Coronary artery (tissue), 2 donors: ENCODE measurements around the gene PQBP1.

Experiments
- DNase-seq: peaks from one replicate; pipeline ENCODE4 v3.0.0-alpha.2; 2017; ENCODE audit warnings: low spot score
- H3K27ac ChIP-seq, 2 donors: fragments of 200-600 bp; sonication (generic); one replicate each; pipeline ENCODE4 v1.5.1; 2016 to 2019
- H3K4me3 ChIP-seq: fragments of 200-600 bp; sonication (generic); 2 replicates; pipeline ENCODE4 v1.5.1; 2016; ENCODE audit warnings: mild to moderate bottlenecking, moderate library complexity
- TF ChIP-seq, protein P1 (sequence below): fragments of 200-600 bp; sonication (generic); IDR thresholded peaks from one replicate; pipeline ENCODE4 v1.5.1; 2019; ENCODE audit warnings: antibody characterized with exemption

PQBP1 gene

DNA sequence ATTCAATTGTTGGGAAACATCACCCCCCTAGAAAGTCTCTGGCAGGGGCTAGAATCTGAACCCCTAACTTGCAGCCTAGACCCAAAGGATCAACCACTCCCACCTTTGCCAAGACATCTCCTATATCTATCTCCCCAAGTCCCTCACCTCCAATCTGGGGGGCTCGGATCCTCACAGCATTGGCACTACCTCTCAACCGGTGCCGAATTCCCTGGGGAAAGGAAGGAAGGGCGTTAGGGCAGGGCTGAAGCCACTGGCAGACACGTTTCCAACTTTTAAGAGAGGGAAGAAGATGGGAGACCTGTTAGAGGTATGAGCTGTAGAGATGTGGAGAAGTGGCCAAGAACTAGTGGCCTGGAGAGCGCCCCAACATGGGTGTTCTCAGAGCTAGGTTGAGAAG, 2.8 kb upstream of the PQBP1 start:
- no peak overlapping the region for H3K4me3 ChIP-seq
- TF ChIP-seq, protein P1, sequence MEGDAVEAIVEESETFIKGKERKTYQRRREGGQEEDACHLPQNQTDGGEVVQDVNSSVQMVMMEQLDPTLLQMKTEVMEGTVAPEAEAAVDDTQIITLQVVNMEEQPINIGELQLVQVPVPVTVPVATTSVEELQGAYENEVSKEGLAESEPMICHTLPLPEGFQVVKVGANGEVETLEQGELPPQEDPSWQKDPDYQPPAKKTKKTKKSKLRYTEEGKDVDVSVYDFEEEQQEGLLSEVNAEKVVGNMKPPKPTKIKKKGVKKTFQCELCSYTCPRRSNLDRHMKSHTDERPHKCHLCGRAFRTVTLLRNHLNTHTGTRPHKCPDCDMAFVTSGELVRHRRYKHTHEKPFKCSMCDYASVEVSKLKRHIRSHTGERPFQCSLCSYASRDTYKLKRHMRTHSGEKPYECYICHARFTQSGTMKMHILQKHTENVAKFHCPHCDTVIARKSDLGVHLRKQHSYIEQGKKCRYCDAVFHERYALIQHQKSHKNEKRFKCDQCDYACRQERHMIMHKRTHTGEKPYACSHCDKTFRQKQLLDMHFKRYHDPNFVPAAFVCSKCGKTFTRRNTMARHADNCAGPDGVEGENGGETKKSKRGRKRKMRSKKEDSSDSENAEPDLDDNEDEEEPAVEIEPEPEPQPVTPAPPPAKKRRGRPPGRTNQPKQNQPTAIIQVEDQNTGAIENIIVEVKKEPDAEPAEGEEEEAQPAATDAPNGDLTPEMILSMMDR: no peak
- no peak overlapping the region for H3K27ac ChIP-seq
- no peak for DNase-seq

GRCh38 chrX:48896611-48897011, 1.1 kb upstream of the PQBP1 start:
- DNase-seq: no peak
- peak overlapping the region; percentile 83 to 96 for H3K27ac ChIP-seq
- TF ChIP-seq, protein P1: no peak
- H3K4me3 ChIP-seq: peak overlapping the region; percentile 75

DNA sequence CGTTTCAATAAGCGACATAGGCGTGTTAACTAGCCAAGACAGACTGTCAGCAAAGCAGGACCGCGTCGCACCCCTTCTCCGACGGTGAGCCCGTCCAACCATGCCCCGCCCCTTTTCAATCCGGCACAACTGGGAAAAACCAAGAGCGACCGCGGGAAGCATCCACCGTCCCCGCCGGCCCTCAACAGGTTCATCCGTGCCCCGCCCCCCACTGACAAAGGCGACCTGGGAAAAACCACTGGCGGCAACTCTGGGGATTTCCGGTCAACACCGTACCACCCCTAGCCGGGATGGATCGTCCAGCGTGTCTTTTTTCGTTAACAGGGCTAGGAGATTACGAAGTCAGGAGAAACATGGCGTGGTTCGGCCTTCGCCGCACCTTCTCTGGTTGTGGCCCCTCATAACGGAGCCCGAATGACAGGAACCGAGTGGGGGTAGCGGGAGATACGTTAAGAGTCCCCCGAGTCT, 539 bp upstream of the PQBP1 start:
- peak overlapping the region; percentile 75 for H3K4me3 ChIP-seq
- TF ChIP-seq, protein P1: no peak
- peak overlapping the region; percentile 83 to 96 for H3K27ac ChIP-seq
- no peak for DNase-seq

- no peak overlapping the region for H3K4me3 ChIP-seq
- H3K27ac ChIP-seq: no peak overlapping the region
- no peak for DNase-seq
- TF ChIP-seq, protein P1: no peak
These were observed 1.3 kb downstream of the PQBP1 start for GRCh38 chrX:48899078-48899410.

DNA sequence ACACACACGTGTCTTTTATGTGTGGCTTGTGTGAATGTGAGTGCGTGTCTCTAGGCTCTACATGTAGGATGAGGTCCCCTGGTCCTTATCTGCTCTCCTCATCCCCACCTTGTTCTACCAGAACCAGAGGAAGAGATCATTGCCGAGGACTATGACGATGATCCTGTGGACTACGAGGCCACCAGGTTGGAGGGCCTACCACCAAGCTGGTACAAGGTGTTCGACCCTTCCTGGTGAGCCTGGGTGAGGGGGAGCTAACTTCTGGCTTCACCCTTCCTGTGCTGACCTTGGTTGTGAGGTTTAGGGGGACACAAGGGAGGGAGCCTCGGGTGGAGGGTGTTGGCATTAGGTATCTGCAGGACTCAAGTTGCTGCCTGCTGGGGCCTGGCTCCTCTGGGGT, 3.3 kb downstream of the PQBP1 start:
- TF ChIP-seq, protein P1: no peak
- no peak overlapping the region for H3K27ac ChIP-seq
- no peak for DNase-seq
- H3K4me3 ChIP-seq: no peak overlapping the region

DNA sequence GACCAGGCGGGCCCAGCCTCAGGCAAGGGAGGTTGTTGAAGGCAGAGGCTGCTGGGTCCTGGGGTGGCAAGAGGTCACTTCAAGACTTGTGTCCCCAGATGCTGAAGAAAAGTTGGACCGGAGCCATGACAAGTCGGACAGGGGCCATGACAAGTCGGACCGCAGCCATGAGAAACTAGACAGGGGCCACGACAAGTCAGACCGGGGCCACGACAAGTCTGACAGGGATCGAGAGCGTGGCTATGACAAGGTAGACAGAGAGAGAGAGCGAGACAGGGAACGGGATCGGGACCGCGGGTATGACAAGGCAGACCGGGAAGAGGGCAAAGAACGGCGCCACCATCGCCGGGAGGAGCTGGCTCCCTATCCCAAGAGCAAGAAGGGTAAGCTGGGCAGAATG, 4.4 kb downstream of the PQBP1 start:
- Histone ChIP-seq H3K27ac (no peak overlapping the region), H3K4me3 (no peak overlapping the region)
- peak; percentile 43 for DNase-seq
- TF ChIP-seq, protein P1: no peak

DNA sequence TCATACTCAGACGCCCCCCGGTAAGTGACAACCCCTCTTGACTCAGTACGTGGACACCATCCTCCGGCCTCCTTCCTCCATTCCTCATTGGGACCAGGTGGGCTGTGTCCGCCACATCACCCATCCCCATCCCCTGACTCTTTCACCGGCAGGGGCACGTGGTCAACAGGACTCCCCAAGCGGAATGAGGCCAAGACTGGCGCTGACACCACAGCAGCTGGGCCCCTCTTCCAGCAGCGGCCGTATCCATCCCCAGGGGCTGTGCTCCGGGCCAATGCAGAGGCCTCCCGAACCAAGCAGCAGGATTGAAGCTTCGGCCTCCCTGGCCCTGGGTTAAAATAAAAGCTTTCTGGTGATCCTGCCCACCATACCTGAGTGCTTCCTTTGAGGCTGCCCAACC, 5.0 kb downstream of the PQBP1 start:
- peak; percentile 55 for DNase-seq
- no peak overlapping the region for H3K4me3 ChIP-seq
- H3K27ac ChIP-seq: no peak overlapping the region
- TF ChIP-seq, protein P1: no peak
